Right lobe of liver (tissue), 4 donors: ENCODE data around the gene MCTP1.

Experiments
- CTCF ChIP-seq, 4 donors: fragments of 200-600 bp in 3 of 4; fragments of 450-650 bp in 1 of 4; IDR thresholded peaks; one replicate each; pipeline versions ENCODE4 v1.5.1 to v1.8.0; 2016 to 2022; ENCODE audit warnings: antibody characterized with exemption in 4 of 4, mild to moderate bottlenecking in 2 of 4
- POLR2A ChIP-seq: fragments of 450-650 bp; IDR thresholded peaks from one replicate; pipeline ENCODE4 v1.6.1; 2017; ENCODE audit warnings: antibody characterized with exemption, mild to moderate bottlenecking
- donor health status: DM: no; HTN: no; CAD: no.
- donor health status: DM: no; HTN: no; CAD: no.
- donor health status: DM: no; HTN: yes; CAD: no.

- TF ChIP-seq POLR2A: no peak
- TF ChIP-seq CTCF (IDR thresholded peaks at IDR 0.05): peak in 3 of 4 donors; percentile 4 to 17 (median 15)
Measured at GRCh38 chr5:94830520-94830919, 454.4 kb downstream of the MCTP1 start.
